ENCODE data around the gene GFAP. TPM values are rescaled to one million over a fixed set of nuclear protein-coding genes. Genes with fewer than 3 reads are reported as not detected.

Gene GFAP
- total RNA-seq, 1 donor from 2014 or later, result 4.1 TPM

GRCh38 chr17:44875761-44876160 is 39.5 kb downstream of the GFAP start:
- Histone ChIP-seq H3K9me3 (replicated peaks) (no peaks in the 10 kb centered on the region), H3K36me3 (peaks cover 95% of the 10 kb centered on the region), H3K27ac (replicated peaks) (no peak overlapping the region), H3K4me3 (no peak overlapping the region), H3K27me3 (ENCODE audit: low read depth) (no peaks in the 10 kb centered on the region), H3K4me1 (peaks cover 19% of the 10 kb centered on the region)
- DNase-seq, result no peak
- intact Hi-C loops (cut with micrococcal nuclease), result no loop called here
- no peak for TF ChIP-seq CTCF (IDR thresholded peaks at IDR 0.05; ENCODE audit: borderline replicate concordance)

GRCh38 chr17:44872131-44872768 is 43.0 kb downstream of the GFAP start:
- peaks cover 89% of the 10 kb centered on the region for H3K36me3 ChIP-seq

GRCh38 chr17:44871556-44871955 is 43.7 kb downstream of the GFAP start:
- TF ChIP-seq CTCF (IDR thresholded peaks at IDR 0.05; ENCODE audit: borderline replicate concordance), result no peak
- DNase-seq, result no peak
- Histone ChIP-seq H3K4me1 (peaks cover 34% of the 10 kb centered on the region), H3K4me3 (no peak overlapping the region), H3K9me3 (replicated peaks) (no peaks in the 10 kb centered on the region), H3K27me3 (ENCODE audit: low read depth) (no peaks in the 10 kb centered on the region), H3K27ac (replicated peaks) (peak overlapping the region; percentile 67), H3K36me3 (peaks cover 89% of the 10 kb centered on the region)
- intact Hi-C loops (cut with micrococcal nuclease), result no loop called here

More at GRCh38 chr17:44872131-44872768, 43.0 kb downstream of the GFAP start:
- Histone ChIP-seq H3K4me3 (no peak overlapping the region), H3K4me1 (peaks cover 34% of the 10 kb centered on the region), H3K27ac (replicated peaks) (peak overlapping the region; percentile 67), H3K27me3 (ENCODE audit: low read depth) (no peaks in the 10 kb centered on the region), H3K9me3 (replicated peaks) (no peaks in the 10 kb centered on the region)
- TF ChIP-seq CTCF (IDR thresholded peaks at IDR 0.05; ENCODE audit: borderline replicate concordance), result no peak
- intact Hi-C loops (cut with micrococcal nuclease), result no loop called here
- peak; percentile 44 for DNase-seq

- DNase-seq, result no peak
- no peak overlapping the region for H3K4me3 ChIP-seq
- no peaks in the 10 kb centered on the region for H3K27me3 ChIP-seq (ENCODE audit: low read depth)
- intact Hi-C loops (cut with micrococcal nuclease), result no loop called here
- no peaks in the 10 kb centered on the region for H3K9me3 ChIP-seq (replicated peaks)
- H3K4me1 ChIP-seq, result peaks cover 32% of the 10 kb centered on the region
- H3K27ac ChIP-seq (replicated peaks), result peak overlapping the region; percentile 2
- H3K36me3 ChIP-seq, result peaks cover 87% of the 10 kb centered on the region
- no peak for TF ChIP-seq CTCF (IDR thresholded peaks at IDR 0.05; ENCODE audit: borderline replicate concordance)
These were observed 47.5 kb downstream of the GFAP start for GRCh38 chr17:44867841-44868240.

- peaks cover 24% of the 10 kb centered on the region for H3K4me1 ChIP-seq
- intact Hi-C loops (cut with micrococcal nuclease), result loop anchor here (2.0 kb wide), 1 partner anchor 87 kb away; no protein-coding TSS in a partner anchor
- no peak overlapping the region for H3K4me3 ChIP-seq
- H3K9me3 ChIP-seq (replicated peaks), result no peaks in the 10 kb centered on the region
- TF ChIP-seq CTCF (IDR thresholded peaks at IDR 0.05; ENCODE audit: borderline replicate concordance), result no peak
- H3K27ac ChIP-seq (replicated peaks), result no peak overlapping the region
- H3K27me3 ChIP-seq (ENCODE audit: low read depth), result no peaks in the 10 kb centered on the region
- peaks cover 87% of the 10 kb centered on the region for H3K36me3 ChIP-seq
- no peak for DNase-seq
These were observed 49.4 kb downstream of the GFAP start for GRCh38 chr17:44865931-44866330.

All from left ventricle myocardium inferior (tissue), 1 donor.